GM13977 (cell line): ENCODE data around the gene PHTF2.

Experiments used
- DNase-seq: peaks from one replicate; pipeline ENCODE4 v3.0.0; 2012; ENCODE audit warnings: low spot score
- CTCF ChIP-seq: IDR thresholded peaks from 2 replicates; pipeline ENCODE4 v1.5.1; 2012; ENCODE audit warnings: mild to moderate bottlenecking, control low read depth; ENCODE audit not compliant: insufficient read depth; ENCODE audit errors: extremely low read depth, missing control alignments
- in situ Hi-C: fragments of 300-500 bp; cut with MboI; formaldehyde crosslinking; loops from one replicate; pipeline ENCODE4 v1.12.0; 2022; ENCODE audit warnings: low sequenced_read_pairs, low pct_unique_long_range_greater_than_20kb, mixed read lengths, inconsistent platforms; ENCODE audit not compliant: unreplicated experiment

PHTF2 gene

DNA sequence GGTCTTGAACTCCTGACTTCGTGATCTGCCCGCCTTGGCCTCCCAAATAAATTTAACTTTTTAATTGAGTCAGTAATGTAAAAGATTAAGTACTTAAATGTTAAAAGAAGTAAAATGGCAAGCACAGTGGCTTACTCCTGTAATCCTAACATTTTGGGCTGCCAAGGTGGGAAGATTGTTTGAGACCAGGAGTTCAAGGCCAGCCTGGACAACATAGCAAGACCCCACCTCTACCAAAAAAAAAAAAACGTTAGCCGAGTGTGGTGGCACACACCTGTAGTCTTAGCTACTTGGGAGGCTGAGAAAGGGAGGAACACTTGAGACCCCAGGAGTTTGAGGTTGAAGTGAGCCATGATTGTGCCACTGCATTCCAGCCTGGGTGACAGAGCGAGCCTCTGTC is 26.1 kb downstream of the PHTF2 start:
- in situ Hi-C loops, result no loop called here
- DNase-seq, result no peak
- no peak for TF ChIP-seq CTCF

DNA sequence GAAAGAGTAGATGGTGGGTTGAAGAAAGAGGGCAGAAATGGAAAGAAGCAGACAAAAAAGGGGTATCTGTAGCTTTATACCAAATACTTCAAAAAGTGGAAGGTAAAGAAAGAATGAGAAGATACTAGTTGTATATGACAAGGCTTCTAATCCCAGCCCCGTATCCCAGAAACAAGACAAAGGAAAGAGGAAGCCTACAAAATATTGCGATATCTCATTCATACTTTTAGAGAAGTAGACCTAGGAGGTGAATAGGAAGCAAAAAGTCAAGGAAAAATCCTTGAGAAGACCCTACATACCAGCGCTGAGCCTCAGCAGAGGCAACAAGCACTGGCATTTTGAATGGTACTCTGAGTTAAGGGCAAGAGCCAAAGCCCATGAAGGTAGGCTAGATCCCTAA is 26.6 kb downstream of the PHTF2 start:
- TF ChIP-seq CTCF, result no peak
- in situ Hi-C loops, result no loop called here
- no peak for DNase-seq

- in situ Hi-C loops, result no loop called here
- no peak for DNase-seq
- no peak for TF ChIP-seq CTCF
These were observed 27.7 kb downstream of the PHTF2 start for GRCh38 chr7:77826300-77826699.

- DNase-seq, result no peak
- no peak for TF ChIP-seq CTCF
- in situ Hi-C loops, result no loop called here
These were observed 29.4 kb downstream of the PHTF2 start for GRCh38 chr7:77827999-77828398.

GRCh38 chr7:77830649-77831355 is 32.2 kb downstream of the PHTF2 start:
- no peak for DNase-seq
- in situ Hi-C loops, result no loop called here
- no peak for TF ChIP-seq CTCF

DNA sequence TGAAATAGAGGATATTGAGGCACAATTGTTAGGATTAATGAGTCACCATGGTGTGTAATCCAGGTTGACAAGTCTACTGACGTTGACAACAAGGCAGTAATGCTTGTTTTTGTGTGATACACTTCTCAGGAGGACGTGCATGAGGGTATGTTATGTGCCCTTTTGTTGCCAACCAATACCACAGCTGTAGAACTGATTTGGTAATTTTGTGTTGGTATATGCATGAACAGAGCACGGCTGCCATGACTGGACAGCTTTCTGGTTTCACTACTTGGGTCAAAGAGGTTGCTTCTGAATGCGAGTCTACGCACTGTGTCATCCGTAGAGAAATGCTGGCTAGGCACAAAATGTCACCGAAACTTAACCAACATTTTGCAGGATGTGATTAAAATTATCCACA is 32.9 kb downstream of the PHTF2 start:
- no peak for TF ChIP-seq CTCF
- no peak for DNase-seq
- in situ Hi-C loops, result no loop called here
